IMR-90 (cell line): Measurements from ENCODE around the gene NDUFA1. TPM values are rescaled to one million over a fixed set of nuclear protein-coding genes. Genes with fewer than 3 reads are reported as not detected.
A peak's percentile ranks its signal among the peaks of the same experiment; 100 is the strongest.

Source experiments
- ATAC-seq: fragments of 200-7000 bp; cut with Tn5 transposase; 2 replicates; pipeline ENCODE4 v1.9.1; 2020; ENCODE audit warnings: low read depth, mild to moderate bottlenecking, moderate library complexity
- BruUV-seq: library from RNA; stranded (reverse); fragments of 400-500 nt; replicated peaks from 2 replicates; lab custom pipeline; 2021; lab: Mats Ljungman, UMichigan
- CTCF ChIA-PET: fragments of 300-600 bp; formaldehyde crosslinking; extraction: SDS; loops from one replicate; lab custom pipeline; 2021; ENCODE audit warnings: antibody characterized with exemption; lab: Yijun Ruan, JAX
- POLR2A ChIA-PET: fragments of 300-600 bp; sonication (Branson Sonifier 250); formaldehyde crosslinking; loops from one replicate; lab custom pipeline; 2022; ENCODE audit warnings: antibody characterized with exemption; ENCODE audit not compliant: unreplicated experiment; lab: Charles Lee
- DNase-seq: peaks from one replicate; pipeline ENCODE4 v3.0.0; 2013
- H2AFZ ChIP-seq: replicated peaks from 2 replicates; pipeline ENCODE3; 2013; ENCODE audit warnings: low read length, mild to moderate bottlenecking; ENCODE audit not compliant: poor library complexity
- H2AK5ac ChIP-seq: 2 replicates; pipeline ENCODE4 v1.6.1; 2013; ENCODE audit warnings: low read depth, low read length, inconsistent platforms
- H2AK9ac ChIP-seq: replicated peaks from 2 replicates; pipeline ENCODE3; 2013; ENCODE audit warnings: mild to moderate bottlenecking, low read depth, low read length, moderate library complexity; ENCODE audit not compliant: poor library complexity
- H2BK120ac ChIP-seq: 2 replicates; pipeline ENCODE4 v1.6.1; 2013; ENCODE audit warnings: low read depth, low read length, inconsistent platforms
- H2BK15ac ChIP-seq: 3 replicates; pipeline ENCODE4 v1.6.1; 2013; ENCODE audit warnings: low read depth, low read length, inconsistent platforms
- H2BK20ac ChIP-seq: 2 replicates; pipeline ENCODE4 v1.6.1; 2013; ENCODE audit warnings: low read depth, mild to moderate bottlenecking, inconsistent platforms, low read length, moderate library complexity
- H2BK5ac ChIP-seq: 2 replicates; pipeline ENCODE4 v1.6.1; 2013; ENCODE audit warnings: mild to moderate bottlenecking, low read depth, low read length, inconsistent platforms; ENCODE audit not compliant: poor library complexity, severe bottlenecking
- H3K14ac ChIP-seq: replicated peaks from 2 replicates; pipeline ENCODE4 v1.6.1; 2013; ENCODE audit warnings: low read depth, low read length, inconsistent platforms
- H3K18ac ChIP-seq: 2 replicates; pipeline ENCODE4 v1.6.1; 2013; ENCODE audit warnings: low read depth, low read length, control low read depth
- H3K23ac ChIP-seq: 2 replicates; pipeline ENCODE4 v1.6.1; 2013; ENCODE audit warnings: low read depth, low read length, inconsistent platforms
- H3K27ac ChIP-seq: 2 replicates; pipeline ENCODE4 v1.5.1; 2013; ENCODE audit warnings: mild to moderate bottlenecking, control low read depth, low read length; ENCODE audit not compliant: insufficient read depth
- H3K27me3 ChIP-seq: 2 replicates; pipeline ENCODE4 v1.6.1; 2013; ENCODE audit warnings: low read length; ENCODE audit not compliant: control insufficient read depth, insufficient read depth
- H3K36me3 ChIP-seq: 2 replicates; pipeline ENCODE4 v1.6.1; 2013; ENCODE audit warnings: low read length, mixed read lengths; ENCODE audit not compliant: control insufficient read depth, insufficient read depth
- H3K4ac ChIP-seq: 2 replicates; pipeline ENCODE4 v1.6.1; 2013; ENCODE audit warnings: low read depth, low read length, inconsistent platforms
- H3K4me1 ChIP-seq: 2 replicates; pipeline ENCODE4 v1.6.1; 2013; ENCODE audit warnings: low read length, mixed read lengths; ENCODE audit not compliant: control insufficient read depth, insufficient read depth
- H3K4me2 ChIP-seq: 2 replicates; pipeline ENCODE4 v1.6.1; 2013; ENCODE audit warnings: low read depth, mild to moderate bottlenecking, control low read depth, low read length, moderate library complexity
- H3K4me3 ChIP-seq: 2 replicates; pipeline ENCODE4 v1.5.1; 2013; ENCODE audit warnings: low read depth, mild to moderate bottlenecking, control low read depth, low read length, moderate library complexity; ENCODE audit not compliant: insufficient read depth
- H3K56ac ChIP-seq: 2 replicates; pipeline ENCODE4 v1.6.1; 2013; ENCODE audit warnings: low read length, inconsistent platforms; ENCODE audit not compliant: insufficient read depth; ENCODE audit errors: extremely low read depth
- H3K79me1 ChIP-seq, 2 experiments: 2 replicates each; pipeline ENCODE4 v1.6.1; 2013; ENCODE audit warnings: low read length in 2 of 2, inconsistent platforms in 1 of 2, low read depth in 1 of 2
- H3K9ac ChIP-seq: 2 replicates; pipeline ENCODE4 v1.6.1; 2013; ENCODE audit warnings: low read depth, low read length, control low read depth
- H3K9me1 ChIP-seq: 2 replicates; pipeline ENCODE4 v1.6.1; 2013; ENCODE audit warnings: low read length, inconsistent platforms; ENCODE audit not compliant: insufficient read depth
- H3K9me3 ChIP-seq: 2 replicates; pipeline ENCODE4 v1.6.1; 2013; ENCODE audit warnings: low read length; ENCODE audit not compliant: control insufficient read depth, insufficient read depth
- H4K20me1 ChIP-seq: 2 replicates; pipeline ENCODE4 v1.6.1; 2013; ENCODE audit warnings: low read length, inconsistent platforms; ENCODE audit not compliant: insufficient read depth
- H4K5ac ChIP-seq: 2 replicates; pipeline ENCODE4 v1.6.1; 2013; ENCODE audit warnings: mild to moderate bottlenecking, low read depth, low read length, control low read depth
- H4K8ac ChIP-seq, 2 experiments: 2 replicates each; pipeline ENCODE4 v1.6.1; 2013; ENCODE audit warnings: low read depth in 2 of 2, low read length in 2 of 2, control low read depth in 1 of 2, inconsistent platforms in 1 of 2
- H4K91ac ChIP-seq: 2 replicates; pipeline ENCODE4 v1.6.1; 2013; ENCODE audit warnings: low read depth, low read length, inconsistent platforms; ENCODE audit not compliant: insufficient read depth
- BHLHE40 ChIP-seq: fragments of 150-350 bp; IDR thresholded peaks from 2 replicates; pipeline ENCODE4 v1.6.1; 2016; ENCODE audit warnings: mild to moderate bottlenecking, low read depth, low read length
- CEBPB ChIP-seq: IDR thresholded peaks from 2 replicates; pipeline ENCODE4 v1.6.1; 2012; ENCODE audit warnings: low read depth, low read length, improper control_type of control experiment
- CHD1 ChIP-seq: IDR thresholded peaks from 2 replicates; pipeline ENCODE4 v1.6.1; 2012; ENCODE audit warnings: low read depth, low read length, improper control_type of control experiment
- MAFK ChIP-seq: IDR thresholded peaks from 2 replicates; pipeline ENCODE4 v1.6.1; 2012; ENCODE audit warnings: low read depth, low read length, improper control_type of control experiment
- MAZ ChIP-seq: IDR thresholded peaks from 2 replicates; pipeline ENCODE4 v1.6.1; 2012; ENCODE audit warnings: low read depth, mild to moderate bottlenecking, low read length, improper control_type of control experiment, moderate library complexity, borderline replicate concordance
- MXI1 ChIP-seq: IDR thresholded peaks from 2 replicates; pipeline ENCODE4 v1.6.1; 2012; ENCODE audit warnings: low read depth, mild to moderate bottlenecking, low read length, moderate library complexity, borderline replicate concordance
- NFE2L2 ChIP-seq: fragments of 150-350 bp; IDR thresholded peaks from 2 replicates; pipeline ENCODE4 v1.6.1; 2016; ENCODE audit warnings: low read depth, mild to moderate bottlenecking, low read length
- POLR2A ChIP-seq: IDR thresholded peaks from 2 replicates; pipeline ENCODE4 v1.6.1; 2012; ENCODE audit warnings: mild to moderate bottlenecking, low read depth, low read length
- RAD21 ChIP-seq: IDR thresholded peaks from 2 replicates; pipeline ENCODE4 v1.6.1; 2012; ENCODE audit warnings: low read length, improper control_type of control experiment
- RCOR1 ChIP-seq: IDR thresholded peaks from 2 replicates; pipeline ENCODE4 v1.6.1; 2012; ENCODE audit warnings: mild to moderate bottlenecking, low read length, improper control_type of control experiment; ENCODE audit not compliant: insufficient replicate concordance
- RFX5 ChIP-seq: IDR thresholded peaks from 2 replicates; pipeline ENCODE4 v1.8.0; 2012; ENCODE audit warnings: low read depth, mild to moderate bottlenecking, low read length, moderate library complexity
- SMC3 ChIP-seq: fragments of 150-350 bp; IDR thresholded peaks from 2 replicates; pipeline ENCODE4 v1.6.1; 2016; ENCODE audit warnings: low read depth, mild to moderate bottlenecking, antibody characterized with exemption, low read length, moderate library complexity
- WGBS, 2 experiments: methylation state at CpG; one replicate each; pipeline versions ENCODE4 v1.1.5 to v1.1.7; 2013; ENCODE audit warnings: missing lambda C conversion rate in 2 of 2; ENCODE audit not compliant: insufficient read length in 1 of 2; ENCODE audit errors: extremely low coverage in 2 of 2; 5-methylcytosine and 5-hydroxymethylcytosine counted together
- dilution Hi-C: fragments of 300-500 bp; cut with HindIII; formaldehyde crosslinking; loops from one replicate; pipeline ENCODE4 v1.14.3; 2018; ENCODE audit warnings: low sequenced_read_pairs; ENCODE audit not compliant: unreplicated experiment
- in situ Hi-C: fragments of 300-500 bp; cut with MboI; formaldehyde crosslinking; loops from 3 replicates; pipeline ENCODE4 v1.14.3; 2019; ENCODE audit warnings: low sequenced_read_pairs, inconsistent platforms, mixed read lengths
- intact Hi-C: fragments of 100-400 bp; cut with micrococcal nuclease; formaldehyde crosslinking; loops from 2 replicates; pipeline ENCODE4 v1.10.0; 2022
- polyA plus RNA-seq, 3 experiments: library from polyadenylated mRNA; depleted of rRNA; stranded (reverse); fragments of >200 nt; gene quantifications; 2 replicates each; pipeline ENCODE4 v1.2.3, GENCODE V29; 2012; ENCODE audit warnings: low replicate concordance in 1 of 3
- total RNA-seq: library from RNA; depleted of rRNA; stranded (reverse); fragments of >200 nt; gene quantifications from 2 replicates; pipeline ENCODE4 v1.2.3, GENCODE V29; 2012
- TF ChIP-seq, protein P1 (sequence below): conservative IDR thresholded peaks from 2 replicates; pipeline ENCODE4 v1.5.1; 2012; ENCODE audit warnings: mild to moderate bottlenecking, low read depth, low read length, improper control_type of control experiment
- TF ChIP-seq, protein P2 (sequence below): fragments of 150-350 bp; IDR thresholded peaks from 2 replicates; pipeline ENCODE4 v1.6.1; 2016; ENCODE audit warnings: low read depth, mild to moderate bottlenecking, low read length, moderate library complexity, borderline replicate concordance
- TF ChIP-seq, protein P3 (sequence below): fragments of 150-350 bp; IDR thresholded peaks from 2 replicates; pipeline ENCODE4 v1.6.1; 2017; ENCODE audit warnings: mild to moderate bottlenecking, antibody characterized with exemption, low read length, low read depth

The NDUFA1 gene
- total and polyA plus RNA-seq, 2 of the 4 experiments (the other 2 are of a cell fraction): 12.5 to 90.1 TPM

DNA sequence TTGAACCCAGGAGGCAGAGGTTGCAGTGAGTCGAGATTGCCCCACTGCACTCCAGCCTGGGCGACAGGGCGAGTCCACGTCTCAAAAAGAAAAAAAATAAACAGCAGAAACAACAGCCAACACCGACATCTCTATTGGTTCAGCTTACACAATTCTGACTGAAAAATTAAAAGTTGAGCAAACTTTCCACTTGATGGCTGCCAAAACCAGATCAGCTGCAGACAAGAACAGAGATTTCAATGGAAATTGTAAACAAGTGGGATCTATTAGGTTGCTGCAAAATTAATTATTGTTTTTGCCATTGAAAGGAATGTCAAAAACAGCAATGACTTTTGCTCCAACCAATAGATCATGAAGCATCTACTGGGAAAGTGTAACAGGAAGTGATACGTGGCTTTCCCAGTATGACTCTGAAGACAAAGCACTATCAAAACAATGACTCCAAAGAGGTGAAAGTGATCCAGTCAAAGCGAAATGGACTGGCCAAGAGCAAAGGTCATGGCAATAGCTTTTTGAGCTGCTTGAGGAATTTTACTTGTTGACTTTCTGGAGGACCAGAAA lies 45.2 kb upstream of the NDUFA1 start:
- Histone ChIP-seq H3K79me1 (no peaks in the 10 kb centered on the region), H3K27ac (no peak overlapping the region), H2AFZ (no peak overlapping the region), H3K14ac (no peak overlapping the region), H3K9ac (no peak overlapping the region), H3K4me3 (no peak overlapping the region), H3K4ac (no peak overlapping the region), H3K36me3 (0 out of 2 replicates have a peak, but pooled peaks cover 1% of the 10 kb centered on the region), H2AK5ac (no peak overlapping the region), H4K20me1 (no peaks in the 10 kb centered on the region), H3K4me1 (no peaks in the 10 kb centered on the region), H4K5ac (no peak overlapping the region), H2BK120ac (no peak overlapping the region), H3K56ac (no peak overlapping the region), H4K8ac (no peak overlapping the region), H3K9me1 (no peaks in the 10 kb centered on the region), H2BK15ac (no peak overlapping the region), H2BK20ac (no peak overlapping the region), H4K91ac (no peak overlapping the region), H3K18ac (no peak overlapping the region), H2BK5ac (no peak overlapping the region), H3K27me3 (no peaks in the 10 kb centered on the region), H3K4me2 (no peak overlapping the region), H3K23ac (no peak overlapping the region), H2AK9ac (no peak overlapping the region), H3K9me3 (no peaks in the 10 kb centered on the region)
- no CpG with 5 or more reads among the region's 7 CpGs for WGBS, 2 experiments
- DNase-seq (peak; percentile 39), ATAC-seq (no peak; the same call in 1 of the 2 replicates)
- dilution Hi-C loops (no loop called here), in situ Hi-C loops (no loop called here), intact Hi-C loops (no loop called here)
- POLR2A ChIA-PET: no interaction called here
- CTCF ChIA-PET: no interaction called here
- TF ChIP-seq SMC3 (no peak), NFE2L2 (no peak), MXI1 (no peak), CHD1 (no peak), RAD21 (no peak), POLR2A (no peak), MAZ (no peak), MAFK (no peak), RFX5 (no peak), BHLHE40 (no peak), RCOR1 (no peak), CEBPB (no peak)
- TF ChIP-seq, protein P1, sequence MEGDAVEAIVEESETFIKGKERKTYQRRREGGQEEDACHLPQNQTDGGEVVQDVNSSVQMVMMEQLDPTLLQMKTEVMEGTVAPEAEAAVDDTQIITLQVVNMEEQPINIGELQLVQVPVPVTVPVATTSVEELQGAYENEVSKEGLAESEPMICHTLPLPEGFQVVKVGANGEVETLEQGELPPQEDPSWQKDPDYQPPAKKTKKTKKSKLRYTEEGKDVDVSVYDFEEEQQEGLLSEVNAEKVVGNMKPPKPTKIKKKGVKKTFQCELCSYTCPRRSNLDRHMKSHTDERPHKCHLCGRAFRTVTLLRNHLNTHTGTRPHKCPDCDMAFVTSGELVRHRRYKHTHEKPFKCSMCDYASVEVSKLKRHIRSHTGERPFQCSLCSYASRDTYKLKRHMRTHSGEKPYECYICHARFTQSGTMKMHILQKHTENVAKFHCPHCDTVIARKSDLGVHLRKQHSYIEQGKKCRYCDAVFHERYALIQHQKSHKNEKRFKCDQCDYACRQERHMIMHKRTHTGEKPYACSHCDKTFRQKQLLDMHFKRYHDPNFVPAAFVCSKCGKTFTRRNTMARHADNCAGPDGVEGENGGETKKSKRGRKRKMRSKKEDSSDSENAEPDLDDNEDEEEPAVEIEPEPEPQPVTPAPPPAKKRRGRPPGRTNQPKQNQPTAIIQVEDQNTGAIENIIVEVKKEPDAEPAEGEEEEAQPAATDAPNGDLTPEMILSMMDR: no peak
- TF ChIP-seq, protein P2, sequence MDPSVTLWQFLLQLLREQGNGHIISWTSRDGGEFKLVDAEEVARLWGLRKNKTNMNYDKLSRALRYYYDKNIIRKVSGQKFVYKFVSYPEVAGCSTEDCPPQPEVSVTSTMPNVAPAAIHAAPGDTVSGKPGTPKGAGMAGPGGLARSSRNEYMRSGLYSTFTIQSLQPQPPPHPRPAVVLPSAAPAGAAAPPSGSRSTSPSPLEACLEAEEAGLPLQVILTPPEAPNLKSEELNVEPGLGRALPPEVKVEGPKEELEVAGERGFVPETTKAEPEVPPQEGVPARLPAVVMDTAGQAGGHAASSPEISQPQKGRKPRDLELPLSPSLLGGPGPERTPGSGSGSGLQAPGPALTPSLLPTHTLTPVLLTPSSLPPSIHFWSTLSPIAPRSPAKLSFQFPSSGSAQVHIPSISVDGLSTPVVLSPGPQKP: no peak
- TF ChIP-seq, protein P3, sequence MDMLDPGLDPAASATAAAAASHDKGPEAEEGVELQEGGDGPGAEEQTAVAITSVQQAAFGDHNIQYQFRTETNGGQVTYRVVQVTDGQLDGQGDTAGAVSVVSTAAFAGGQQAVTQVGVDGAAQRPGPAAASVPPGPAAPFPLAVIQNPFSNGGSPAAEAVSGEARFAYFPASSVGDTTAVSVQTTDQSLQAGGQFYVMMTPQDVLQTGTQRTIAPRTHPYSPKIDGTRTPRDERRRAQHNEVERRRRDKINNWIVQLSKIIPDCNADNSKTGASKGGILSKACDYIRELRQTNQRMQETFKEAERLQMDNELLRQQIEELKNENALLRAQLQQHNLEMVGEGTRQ: no peak
- BruUV-seq: no TSS peak
